Measurements from ENCODE around the gene EMC6. TPM values are rescaled to one million over a fixed set of nuclear protein-coding genes. Genes with fewer than 3 reads are reported as not detected.

Gene EMC6
- total RNA-seq, 1 donor from 2014 or later = 44.4 TPM

- no peak for DNase-seq
- Mint-ChIP-seq H3K9me3 (ENCODE audit: unreplicated experiment) (peaks cover 6% of the 10 kb centered on the region), H3K27me3 (ENCODE audit: unreplicated experiment) (peaks cover 2% of the 10 kb centered on the region), H3K4me3 (ENCODE audit: unreplicated experiment) (no peak overlapping the region), H3K27ac (ENCODE audit: unreplicated experiment) (no peak overlapping the region), H3K4me1 (ENCODE audit: low read depth, unreplicated experiment) (peaks cover 6% of the 10 kb centered on the region), H3K36me3 (ENCODE audit: unreplicated experiment) (no peaks in the 10 kb centered on the region)
- TF ChIP-seq CTCF (IDR thresholded peaks at IDR 0.05; ENCODE audit: partially characterized antibody, unreplicated experiment) = no peak
Measured at GRCh38 chr17:3719265-3719664, 50.7 kb downstream of the EMC6 start.

Other genes starting within 250 kb of the EMC6 start
- not detected for gene OR1E2, start 235.0 kb upstream of the EMC6 start, total RNA-seq (ENCODE audit: unreplicated experiment)
- not detected for gene SPATA22, start 197.0 kb upstream of the EMC6 start, total RNA-seq (ENCODE audit: unreplicated experiment)
- gene ASPA, start 192.8 kb upstream of the EMC6 start, total RNA-seq (ENCODE audit: unreplicated experiment) = not detected
- 0.74 TPM for gene TRPV3, start 111.0 kb upstream of the EMC6 start, total RNA-seq (ENCODE audit: unreplicated experiment)
- gene TRPV1, start 59.4 kb upstream of the EMC6 start, total RNA-seq (ENCODE audit: unreplicated experiment) = 29.8 TPM
- 35.5 TPM for gene SHPK, start 32.6 kb upstream of the EMC6 start, total RNA-seq (ENCODE audit: unreplicated experiment)
- 17.2 TPM for gene CTNS, start 32.1 kb upstream of the EMC6 start, total RNA-seq (ENCODE audit: unreplicated experiment)
- gene TAX1BP3, start 234 bp upstream of the EMC6 start, total RNA-seq (ENCODE audit: unreplicated experiment) = 91.4 TPM
- gene P2RX5, start 27.3 kb downstream of the EMC6 start, total RNA-seq (ENCODE audit: unreplicated experiment) = 6.6 TPM
- 2.3 TPM for gene HASPIN, start 55.1 kb downstream of the EMC6 start, total RNA-seq (ENCODE audit: unreplicated experiment)
- 19.2 TPM for gene ITGAE, start 132.4 kb downstream of the EMC6 start, total RNA-seq (ENCODE audit: unreplicated experiment)
- 133 TPM for gene NCBP3, start 177.4 kb downstream of the EMC6 start, total RNA-seq (ENCODE audit: unreplicated experiment)
- 41.3 TPM for gene CAMKK1, start 224.2 kb downstream of the EMC6 start, total RNA-seq (ENCODE audit: unreplicated experiment)
- gene P2RX1, start 247.7 kb downstream of the EMC6 start, total RNA-seq (ENCODE audit: unreplicated experiment) = 2.1 TPM

All from glutamatergic neuron (in vitro differentiated cells).